Measurements from ENCODE around the gene EPS15.

EPS15 gene

DNA sequence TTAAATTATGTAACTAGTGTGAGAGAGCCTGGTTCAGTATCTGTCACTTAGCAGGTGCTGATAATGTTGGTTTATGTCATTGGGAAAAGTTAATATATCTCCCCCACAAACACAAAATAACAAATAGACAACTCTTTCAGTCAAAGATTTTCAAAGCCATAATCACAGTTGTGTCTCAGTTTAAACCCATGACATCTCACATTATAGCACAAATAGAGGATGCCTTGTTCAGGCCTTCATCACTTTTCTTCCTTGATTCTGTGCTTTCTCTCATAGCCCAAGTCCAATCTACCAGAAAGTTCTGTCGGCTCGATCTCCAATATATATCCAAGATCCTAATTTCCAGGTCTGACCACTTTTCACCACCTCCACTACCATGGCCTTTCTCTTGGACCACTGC is 6.2 kb upstream of the EPS15 start:
- DNase-seq (ENCODE audit: low read depth, low spot score) = no peak
- ChIA-PET POLR2A (no interaction called here), CTCF (interaction anchor here (7.1 kb wide), 1 partner anchor 8 kb away, joined by 68 read pairs; no protein-coding TSS in a partner anchor)
- TF ChIP-seq CTCF (IDR thresholded peaks at IDR 0.05; ENCODE audit: insufficient read depth, low read length, missing control alignments) = no peak
- H3K4me3 ChIP-seq (ENCODE audit: low read depth, low read length) = no peak overlapping the region

GRCh38 chr1:51524817-51525216 is 5.8 kb upstream of the EPS15 start:
- CTCF ChIA-PET = interaction anchor here (7.1 kb wide), 1 partner anchor 9 kb away, joined by 68 read pairs; no protein-coding TSS in a partner anchor
- H3K4me3 ChIP-seq (ENCODE audit: low read depth, low read length) = no peak overlapping the region
- TF ChIP-seq CTCF (IDR thresholded peaks at IDR 0.05; ENCODE audit: insufficient read depth, low read length, missing control alignments) = no peak
- no peak for DNase-seq (ENCODE audit: low read depth, low spot score)
- POLR2A ChIA-PET = no interaction called here

DNA sequence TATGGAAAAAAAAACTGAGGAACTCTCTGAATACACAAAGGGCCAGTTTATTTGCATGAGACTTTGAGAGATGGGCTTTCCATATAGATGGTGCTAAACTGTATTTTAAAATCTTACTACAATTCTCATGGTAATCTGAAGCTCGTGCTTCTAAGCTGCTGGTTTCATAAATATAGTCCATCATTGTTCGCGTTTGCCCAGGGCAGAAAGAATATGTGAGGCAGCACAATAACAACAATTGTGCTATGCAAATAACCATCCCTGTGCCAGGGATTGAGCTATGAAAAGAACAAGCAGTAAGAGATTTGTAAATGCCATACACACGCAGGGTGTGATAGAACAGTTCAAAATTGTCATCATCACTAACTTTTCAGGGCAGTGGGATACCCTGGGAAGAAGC is 4.9 kb upstream of the EPS15 start:
- no peak overlapping the region for H3K4me3 ChIP-seq (ENCODE audit: low read depth, low read length)
- DNase-seq (ENCODE audit: low read depth, low spot score) = no peak
- POLR2A ChIA-PET = no interaction called here
- CTCF ChIA-PET = interaction anchor here (7.1 kb wide), 1 partner anchor 10 kb away, joined by 68 read pairs; no protein-coding TSS in a partner anchor
- TF ChIP-seq CTCF (IDR thresholded peaks at IDR 0.05; ENCODE audit: insufficient read depth, low read length, missing control alignments) = no peak

DNA sequence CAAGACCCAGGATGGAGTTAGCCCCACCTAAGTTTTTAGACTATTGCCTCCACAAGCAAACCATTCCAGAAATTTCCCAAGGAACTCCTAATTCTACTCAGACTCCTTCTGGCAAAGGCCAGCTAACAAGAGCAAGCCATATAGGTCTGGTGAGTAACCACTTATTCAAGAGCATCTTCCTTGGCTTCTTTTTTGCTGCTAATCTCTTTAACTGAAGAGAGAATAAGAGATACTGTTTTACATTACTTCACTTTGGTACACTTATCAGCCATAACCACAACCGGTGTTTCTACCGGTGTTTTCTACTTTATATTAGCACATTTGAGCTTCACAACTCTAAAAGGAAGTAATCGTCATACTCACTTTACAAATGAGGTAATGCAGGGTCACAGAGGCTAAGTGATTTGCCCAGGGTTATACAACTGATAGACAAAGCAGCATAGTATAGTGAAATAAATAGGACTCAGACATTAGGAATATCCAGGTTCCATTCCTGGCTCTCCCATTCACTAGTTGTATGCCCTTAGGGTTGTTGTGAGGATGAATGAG is 1.7 kb upstream of the EPS15 start:
- DNase-seq (ENCODE audit: low read depth, low spot score) = no peak

GRCh38 chr1:51519865-51520699 is 1.0 kb upstream of the EPS15 start:
- no peak for TF ChIP-seq CTCF (IDR thresholded peaks at IDR 0.05; ENCODE audit: insufficient read depth, low read length, missing control alignments)
- DNase-seq (ENCODE audit: low read depth, low spot score) = peak; percentile 31
- ChIA-PET POLR2A (interaction anchor here (0.6 kb wide), 1 partner anchor 179 kb away, joined by 3 read pairs; no protein-coding TSS in a partner anchor), CTCF (interaction anchor here (7.1 kb wide), 1 partner anchor 14 kb away, joined by 68 read pairs; no protein-coding TSS in a partner anchor)
- no peak overlapping the region for H3K4me3 ChIP-seq (ENCODE audit: low read depth, low read length)

More for the DNA sequence above, 1.7 kb upstream of the EPS15 start:
- TF ChIP-seq CTCF (IDR thresholded peaks at IDR 0.05; ENCODE audit: insufficient read depth, low read length, missing control alignments) = no peak
- CTCF ChIA-PET = interaction anchor here (0.8 to 7.1 kb wide), 2 partner anchors 9 to 13 kb away, joined by 3 to 68 read pairs; no protein-coding TSS in a partner anchor
- POLR2A ChIA-PET = interaction anchor here (0.6 kb wide), 1 partner anchor 180 kb away, joined by 3 read pairs; no protein-coding TSS in a partner anchor
- no peak overlapping the region for H3K4me3 ChIP-seq (ENCODE audit: low read depth, low read length)

DNA sequence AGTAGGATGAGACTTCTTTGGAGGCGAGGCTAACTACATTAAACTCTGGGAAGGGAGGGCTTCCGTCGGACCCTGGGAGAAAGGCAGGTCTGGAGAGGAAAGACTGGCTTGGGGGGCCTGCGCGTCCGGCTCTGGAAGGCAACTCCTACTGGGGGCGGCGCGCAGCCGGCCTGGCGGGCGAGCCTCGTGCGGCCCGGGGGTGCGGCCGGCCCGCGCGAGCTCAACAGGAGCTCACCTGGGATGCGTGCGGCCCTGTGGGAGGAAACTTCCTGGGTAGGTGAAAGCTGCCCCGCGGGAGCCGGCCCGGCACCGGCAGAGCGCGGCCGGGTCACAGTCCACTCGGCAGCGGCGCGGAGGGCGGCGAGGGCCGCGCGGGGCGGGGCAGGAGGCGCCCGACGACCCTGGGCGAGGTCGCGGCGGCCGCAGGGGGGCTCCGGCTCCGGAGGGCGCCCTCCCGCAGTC is 449 bp downstream of the EPS15 start:
- no peak for DNase-seq (ENCODE audit: low read depth, low spot score)
- H3K4me3 ChIP-seq (ENCODE audit: low read depth, low read length) = peak overlapping the region; percentile 79
- ChIA-PET CTCF (interaction anchor here (1.1 to 7.1 kb wide), 2 partner anchors 15 to 250 kb away, joined by 3 to 68 read pairs; no protein-coding TSS in a partner anchor), POLR2A (interaction anchor here (1.3 kb wide), 1 partner anchor 12 kb away, joined by 3 read pairs; no protein-coding TSS in a partner anchor)
- TF ChIP-seq CTCF (IDR thresholded peaks at IDR 0.05; ENCODE audit: insufficient read depth, low read length, missing control alignments) = no peak
